HG03045 (cell line): ENCODE measurements around the gene C1orf198.

Experiments used
- ATAC-seq: cut with Tn5 transposase; IDR thresholded peaks from one replicate; pipeline ENCODE4 v1.9.1; 2021; ENCODE audit warnings: mild to moderate bottlenecking, moderate library complexity; ENCODE audit not compliant: unreplicated experiment

The C1orf198 gene

GRCh38 chr1:230867903-230868735, at the start of gene C1orf198:
TSS of gene C1orf198 (minus strand) at chr1:230868521. CDS start at chr1:230868512, 9 bp downstream.
- peak; percentile 87 for ATAC-seq

GRCh38 chr1:230917284-230918135, 49.2 kb upstream of the C1orf198 start:
- peak; percentile 55 for ATAC-seq

GRCh38 chr1:230916587-230917283, 48.4 kb upstream of the C1orf198 start:
- no peak for ATAC-seq

GRCh38 chr1:230915078-230915477, 46.8 kb upstream of the C1orf198 start:
- ATAC-seq, result no peak

GRCh38 chr1:230913496-230913895, 45.2 kb upstream of the C1orf198 start:
- no peak for ATAC-seq

- ATAC-seq, result no peak
These were observed 42.4 kb upstream of the C1orf198 start for GRCh38 chr1:230910755-230911117.

DNA sequence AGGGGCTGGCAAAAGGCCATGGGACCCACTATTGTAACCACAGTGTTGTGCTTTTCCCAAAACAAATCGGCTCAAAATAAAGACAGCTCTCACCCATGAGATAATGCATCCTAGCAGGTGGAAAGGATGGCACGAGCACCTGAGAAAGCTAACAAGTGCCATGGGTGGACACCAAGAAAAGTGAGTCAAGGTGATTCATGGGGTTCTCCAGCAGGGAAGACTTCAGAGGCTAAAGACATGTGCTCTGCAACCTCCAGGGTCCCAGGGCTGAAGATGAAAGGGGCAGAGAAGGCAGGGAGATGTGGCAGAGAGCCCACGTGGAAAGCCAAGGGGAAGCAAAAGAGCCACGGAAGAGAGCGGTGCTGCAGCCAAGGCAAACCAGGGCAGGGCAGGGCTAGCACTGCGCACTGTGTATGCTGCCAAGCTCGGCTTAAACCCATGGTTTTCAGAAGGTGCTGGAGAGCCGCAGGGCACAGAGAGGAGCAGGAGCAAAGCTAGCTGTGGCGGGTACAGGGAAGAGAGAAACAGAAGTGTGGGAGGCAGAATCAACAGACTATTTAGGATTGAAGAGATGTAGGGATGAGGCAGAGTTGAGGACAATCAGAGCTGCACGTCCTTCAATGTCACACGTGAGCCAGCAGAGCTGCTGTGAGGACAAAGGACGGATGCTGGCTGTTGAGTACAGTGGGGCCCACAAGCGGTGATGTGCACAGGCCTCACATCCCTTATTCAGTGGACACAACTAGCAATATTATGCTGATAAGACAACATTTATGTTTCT, 41.8 kb upstream of the C1orf198 start:
- ATAC-seq, result no peak

GRCh38 chr1:230907472-230908205, 39.3 kb upstream of the C1orf198 start:
- no peak for ATAC-seq

DNA sequence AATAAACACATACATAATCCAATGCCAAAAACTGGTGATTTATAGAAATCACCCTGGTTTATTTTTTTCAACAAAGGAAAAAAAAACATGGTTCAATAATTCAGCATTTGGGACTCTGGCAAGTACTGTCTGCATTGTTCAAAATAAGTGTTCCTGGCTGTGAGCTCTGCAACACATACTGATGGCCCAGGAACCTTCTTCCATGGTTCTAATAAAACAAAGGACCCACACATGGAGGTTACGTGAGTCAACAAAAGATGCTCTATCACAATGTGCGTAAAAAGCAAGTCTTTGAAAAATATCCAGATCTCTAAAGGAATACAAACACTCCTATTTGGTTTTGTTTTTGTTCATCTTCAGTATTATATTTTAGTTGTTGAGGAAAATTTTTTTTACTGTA, 37.9 kb upstream of the C1orf198 start:
- no peak for ATAC-seq

GRCh38 chr1:230905733-230906132, 37.4 kb upstream of the C1orf198 start:
- ATAC-seq, result no peak

- no peak for ATAC-seq
These were observed 34.1 kb upstream of the C1orf198 start for GRCh38 chr1:230902349-230902923.

DNA sequence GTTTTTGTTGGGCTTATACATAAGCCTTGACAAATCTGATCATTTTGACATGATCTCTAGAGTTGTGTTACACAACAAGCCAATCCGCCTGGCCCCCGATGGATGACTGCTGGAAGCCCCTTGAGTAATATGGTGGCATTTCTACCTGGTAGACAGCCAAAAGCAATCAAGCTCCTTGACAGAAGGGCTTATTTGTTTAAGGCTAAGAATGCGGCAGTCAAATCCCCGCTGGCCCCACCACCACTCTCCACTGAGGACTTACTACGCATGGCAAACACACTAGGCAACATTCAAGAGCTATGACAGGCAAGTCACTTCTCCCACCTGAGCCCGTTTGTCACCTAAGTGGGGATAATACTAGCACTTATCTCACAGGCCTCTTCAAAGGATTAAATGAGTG, 33.4 kb upstream of the C1orf198 start:
- no peak for ATAC-seq

GRCh38 chr1:230900984-230901383, 32.7 kb upstream of the C1orf198 start:
- ATAC-seq, result no peak

DNA sequence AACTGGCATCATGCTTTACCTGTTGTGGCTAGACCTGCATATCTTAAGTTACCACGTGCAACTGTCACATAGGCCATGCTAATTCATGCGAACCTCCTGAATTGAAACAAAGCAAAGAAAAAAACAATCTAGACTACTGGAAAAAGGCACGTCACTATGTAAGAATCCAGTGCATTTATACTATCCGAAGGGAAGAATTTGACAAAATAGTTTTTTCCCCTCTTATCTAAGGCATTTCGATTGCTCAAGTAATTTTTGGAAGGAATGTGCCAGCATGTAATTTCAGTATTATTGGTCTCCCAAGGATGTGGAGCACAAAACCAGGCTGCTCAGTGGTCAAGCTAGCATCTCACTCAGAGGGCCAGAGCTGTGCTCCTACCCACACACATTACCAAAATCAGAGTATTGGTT, 31.5 kb upstream of the C1orf198 start:
- no peak for ATAC-seq

- ATAC-seq, result no peak
These were observed 30.4 kb upstream of the C1orf198 start for GRCh38 chr1:230898748-230899147.

DNA sequence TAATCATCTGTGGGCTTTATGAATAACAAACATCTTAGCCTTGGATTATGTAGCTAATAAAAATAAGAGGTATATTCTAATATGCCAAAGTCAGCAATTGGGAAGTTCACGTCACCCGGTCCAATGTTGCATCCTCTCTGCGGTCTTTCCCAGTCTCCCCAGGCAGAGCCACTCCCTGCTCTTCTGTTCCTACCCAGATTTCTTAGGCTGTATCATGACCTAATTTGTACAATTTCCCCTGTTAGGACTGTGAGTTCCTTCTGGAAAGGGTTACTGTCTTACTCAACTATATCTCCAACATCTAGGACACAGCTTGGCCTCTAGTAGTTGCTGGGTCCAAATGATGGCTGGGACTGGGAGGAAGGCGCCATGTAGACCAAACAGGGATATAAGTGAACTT, 29.8 kb upstream of the C1orf198 start:
- no peak for ATAC-seq

DNA sequence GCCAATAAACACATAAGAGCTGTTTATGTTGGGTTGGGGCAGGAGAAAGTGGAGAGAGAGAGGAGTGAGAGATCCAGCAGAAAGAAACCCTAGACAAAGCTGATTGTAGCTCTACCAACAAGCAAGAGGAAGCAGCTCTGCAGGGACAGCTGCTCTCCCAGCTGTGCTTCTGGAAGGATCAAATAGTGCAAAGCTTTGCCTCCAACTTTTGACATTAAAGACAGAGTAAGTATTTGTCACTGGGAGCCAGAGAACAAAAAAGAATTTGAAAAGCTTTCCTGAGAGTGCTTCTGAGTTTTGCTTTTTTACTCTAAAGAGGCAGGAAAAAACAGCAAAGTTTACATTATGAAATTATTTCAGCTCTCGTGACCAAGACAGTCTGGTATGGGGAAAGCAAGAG, 28.5 kb upstream of the C1orf198 start:
- no peak for ATAC-seq

- no peak for ATAC-seq
These were observed 27.1 kb upstream of the C1orf198 start for GRCh38 chr1:230895452-230895851.

- no peak for ATAC-seq
These were observed 26.3 kb upstream of the C1orf198 start for GRCh38 chr1:230894664-230895063.

DNA sequence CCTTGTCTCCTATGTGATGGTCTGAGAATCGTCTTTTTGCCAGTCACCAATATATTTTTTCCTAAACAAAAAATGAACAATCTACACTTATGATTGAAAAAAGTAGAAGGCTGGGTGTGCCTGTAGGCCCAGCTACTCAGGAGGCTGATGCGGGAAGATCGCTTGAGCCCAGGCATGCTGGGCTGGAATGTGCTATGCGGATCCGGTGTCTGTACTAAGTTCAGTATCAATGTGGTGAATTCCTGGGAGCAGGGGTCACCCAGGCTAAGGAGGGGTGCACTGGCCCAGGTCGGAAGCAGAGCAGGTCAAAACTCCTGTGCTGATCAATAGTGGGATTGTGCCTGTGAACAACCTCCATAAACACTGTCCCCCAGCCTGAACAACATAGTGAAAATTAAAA, 25.7 kb upstream of the C1orf198 start:
- no peak for ATAC-seq
